ENCODE measurements around the gene SMIM17. TPM values are rescaled to one million over a fixed set of nuclear protein-coding genes. Genes with fewer than 3 reads are reported as not detected.

Gene SMIM17
- total RNA-seq: not detected

DNA sequence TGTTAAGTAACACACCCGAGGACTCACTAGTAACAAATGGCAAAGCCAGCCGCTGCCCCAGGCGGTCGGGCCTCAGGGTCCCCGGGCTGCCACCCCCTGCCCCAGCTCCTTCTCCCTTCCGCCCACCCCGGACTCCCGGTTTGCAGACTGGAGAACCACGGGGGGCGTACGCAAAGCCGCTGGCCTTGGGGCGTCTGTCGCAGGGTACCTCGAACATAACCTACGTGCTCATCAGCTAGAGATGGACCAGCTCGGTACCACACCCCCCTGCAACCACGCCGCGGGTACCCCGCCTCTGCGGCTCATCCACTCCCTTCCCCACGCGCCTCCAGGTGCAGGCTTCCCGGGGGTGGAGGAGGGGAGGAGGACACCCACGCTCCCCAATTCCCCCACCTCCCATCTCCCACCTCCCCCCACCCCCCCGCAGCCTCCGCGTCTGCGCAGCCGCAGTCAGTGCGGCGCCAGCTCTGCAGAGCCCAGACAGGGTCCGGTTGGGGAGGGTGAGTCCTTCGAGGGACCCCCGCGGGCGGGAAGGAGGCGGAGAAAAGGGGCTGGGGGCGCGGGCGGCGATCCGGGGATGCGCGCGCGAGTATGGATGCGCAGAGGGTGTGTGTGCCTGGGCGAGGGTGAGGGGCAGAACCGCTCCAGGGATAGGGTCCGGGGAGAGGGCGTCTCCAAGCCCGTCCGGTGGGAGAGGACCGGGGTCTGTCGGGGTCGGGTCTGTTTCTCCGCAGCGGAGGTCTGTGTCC lies at the start of gene SMIM17:
TSS of gene SMIM17 (plus strand) at position 449 of the 749 bp plus-strand sequence. CDS start 2,509 bp downstream, outside the sequence.
- Mint-ChIP-seq H3K36me3 (peaks cover 28% of the 10 kb centered on the region), H3K9me3 (peaks cover 62% of the 10 kb centered on the region), H3K4me1 (ENCODE audit: low read depth) (no peaks in the 10 kb centered on the region), H3K27me3 (peaks cover 9% of the 10 kb centered on the region), H3K27ac (no peak within 1 kb of the TSS), H3K4me3 (no peak within 1 kb of the TSS)
- no peak for DNase-seq
- CTCF ChIA-PET: no interaction called here
- POLR2A ChIA-PET: no interaction called here
- intact Hi-C loops (cut with micrococcal nuclease): no loop called here

DNA sequence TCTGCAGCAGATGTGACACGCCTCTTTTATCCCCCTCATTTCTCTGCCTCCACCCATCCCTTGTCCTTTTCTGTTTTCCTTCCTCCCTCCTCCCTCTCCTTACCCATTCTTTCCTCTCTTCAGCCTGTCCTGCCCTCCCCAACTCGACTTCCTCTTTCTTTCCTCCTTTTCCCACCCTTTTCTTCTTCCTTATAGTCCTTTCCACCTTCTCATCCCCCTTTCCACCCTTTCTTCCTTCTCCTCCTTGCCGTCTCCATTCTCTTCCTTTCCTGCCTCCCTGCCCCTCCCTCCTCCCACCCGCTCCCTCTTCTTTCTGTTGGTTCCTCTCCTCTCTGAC lies 48.5 kb upstream of the SMIM17 start:
- Mint-ChIP-seq H3K27me3 (no peaks in the 10 kb centered on the region), H3K4me1 (ENCODE audit: low read depth) (peaks cover 19% of the 10 kb centered on the region), H3K36me3 (peaks cover 24% of the 10 kb centered on the region), H3K27ac (peak overlapping the region; percentile 13), H3K4me3 (peak overlapping the region; percentile 80), H3K9me3 (peaks cover 38% of the 10 kb centered on the region)
- DNase-seq: no peak
- ChIA-PET CTCF (interaction anchor here (1.0 kb wide), 1 partner anchor 11 kb away, joined by 3 read pairs; no protein-coding TSS in a partner anchor), POLR2A (no interaction called here)
- intact Hi-C loops (cut with micrococcal nuclease): no loop called here

DNA sequence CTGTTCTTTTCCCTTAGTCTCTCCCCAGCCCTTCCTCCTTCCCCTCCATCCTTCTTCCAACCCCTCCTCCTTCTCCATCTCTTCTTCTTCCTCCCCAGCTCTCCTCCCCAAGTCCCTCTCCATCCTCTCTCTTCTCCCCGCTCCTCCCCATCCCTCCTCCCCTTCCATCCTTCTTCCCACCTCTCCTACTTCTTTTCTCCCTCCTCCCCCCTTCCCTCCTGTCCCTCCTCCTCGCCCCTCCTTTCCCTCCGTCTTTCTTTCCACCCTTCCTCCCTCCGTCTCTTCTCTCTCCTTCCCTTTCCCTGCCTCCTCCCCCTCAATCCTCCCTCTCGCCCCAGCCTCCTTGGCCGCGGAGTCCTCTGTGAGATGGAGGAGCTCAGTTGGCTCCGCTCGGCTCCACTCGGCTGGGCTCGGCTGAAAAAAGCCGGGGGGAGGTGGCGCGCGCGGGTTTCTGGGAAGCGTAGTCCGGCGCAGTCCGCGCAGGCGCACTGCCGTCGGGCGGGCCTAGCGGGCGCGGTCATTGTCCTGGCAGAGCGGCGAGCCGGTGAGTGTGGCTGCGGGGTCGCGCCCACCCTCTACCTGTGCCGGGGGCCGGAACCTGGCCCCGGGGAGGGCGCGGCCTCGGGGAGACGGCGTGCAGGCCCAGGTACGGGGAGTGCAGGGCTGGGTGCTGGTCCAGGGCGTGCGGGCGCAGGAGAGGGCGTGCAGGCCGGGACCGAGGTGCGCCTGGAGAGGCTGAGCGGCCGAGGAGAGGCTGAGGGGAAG lies 48.0 kb upstream of the SMIM17 start, which contains the start of gene ZNF71:
TSS of gene ZNF71 (plus strand) at position 520 of the 765 bp plus-strand sequence. CDS start 6,257 bp downstream, outside the sequence.
- Mint-ChIP-seq H3K27me3 (no peaks in the 10 kb centered on the region), H3K4me3 (peak within 1 kb of the TSS; percentile 80), H3K4me1 (ENCODE audit: low read depth) (peaks cover 19% of the 10 kb centered on the region), H3K36me3 (peaks cover 25% of the 10 kb centered on the region), H3K27ac (peak within 1 kb of the TSS; percentile 39), H3K9me3 (peaks cover 38% of the 10 kb centered on the region)
- peak; percentile 92 for DNase-seq
- intact Hi-C loops (cut with micrococcal nuclease): loop anchor here (1.0 to 5.0 kb wide), 2 partner anchors 57 to 193 kb away; partner anchors contain the start of genes ZFP28 and ZNF583
- CTCF ChIA-PET: interaction anchor here (1.0 kb wide), 1 partner anchor 10 kb away, joined by 3 read pairs; no protein-coding TSS in a partner anchor
- POLR2A ChIA-PET: interaction anchor here (0.7 kb wide), 1 partner anchor 31 kb away, joined by 3 read pairs; no protein-coding TSS in a partner anchor

DNA sequence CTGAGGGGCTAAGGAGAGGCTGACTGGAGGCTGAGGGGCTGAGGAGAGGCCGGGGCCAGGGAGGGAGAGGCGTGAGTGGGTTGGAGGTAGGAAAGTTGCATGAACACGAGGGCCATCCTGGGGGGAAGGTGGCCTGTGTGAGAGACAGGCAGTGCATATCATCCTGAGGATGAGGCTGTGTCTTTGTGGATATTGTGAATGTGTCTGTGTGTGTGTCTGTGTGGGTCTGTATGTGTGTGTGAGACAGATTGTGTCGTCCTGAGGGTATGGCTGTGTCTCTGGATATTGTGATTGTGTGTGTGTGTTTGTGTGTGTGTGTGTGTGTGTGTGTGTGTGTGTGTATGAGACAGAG lies 47.4 kb upstream of the SMIM17 start:
- H3K9me3 Mint-ChIP-seq: peaks cover 40% of the 10 kb centered on the region
- H3K4me1 Mint-ChIP-seq (ENCODE audit: low read depth): peaks cover 19% of the 10 kb centered on the region
- intact Hi-C loops (cut with micrococcal nuclease): loop anchor here (1.0 to 5.0 kb wide), 2 partner anchors 57 to 193 kb away; partner anchors contain the start of genes ZFP28 and ZNF583
- no peaks in the 10 kb centered on the region for H3K27me3 Mint-ChIP-seq
- peak overlapping the region; percentile 80 for H3K4me3 Mint-ChIP-seq
- DNase-seq: no peak
- H3K27ac Mint-ChIP-seq: peak overlapping the region; percentile 39
- POLR2A ChIA-PET: interaction anchor here (0.7 kb wide), 1 partner anchor 32 kb away, joined by 3 read pairs; no protein-coding TSS in a partner anchor
- peaks cover 28% of the 10 kb centered on the region for H3K36me3 Mint-ChIP-seq
- CTCF ChIA-PET: interaction anchor here (1.0 kb wide), 1 partner anchor 9 kb away, joined by 3 read pairs; no protein-coding TSS in a partner anchor

DNA sequence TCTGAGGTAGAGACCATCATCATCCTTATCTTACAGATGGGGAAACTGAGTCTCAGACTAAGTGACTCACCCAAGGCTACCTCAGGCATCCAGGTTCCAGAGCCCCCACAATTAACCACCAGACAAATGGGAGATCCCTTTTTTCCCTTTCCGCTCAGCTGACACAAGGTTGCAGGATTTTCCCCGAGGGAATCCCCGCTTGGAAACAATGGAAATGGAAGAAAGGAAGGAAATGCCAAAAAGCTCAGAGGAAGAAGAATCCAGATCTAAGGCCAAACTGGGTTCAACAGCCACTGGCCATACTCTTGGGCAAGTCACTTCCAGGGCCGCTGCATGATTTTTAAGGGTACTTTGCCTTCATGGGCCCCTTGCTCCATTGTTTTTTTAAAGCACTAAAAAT lies 46.3 kb upstream of the SMIM17 start:
- intact Hi-C loops (cut with micrococcal nuclease): loop anchor here (5.0 kb wide), 1 partner anchor 194 kb away; the partner anchor contains the start of gene ZNF583
- H3K27ac Mint-ChIP-seq: no peak overlapping the region
- no peak for DNase-seq
- ChIA-PET CTCF (no interaction called here), POLR2A (no interaction called here)
- H3K9me3 Mint-ChIP-seq: peaks cover 45% of the 10 kb centered on the region
- H3K4me3 Mint-ChIP-seq: no peak overlapping the region
- H3K27me3 Mint-ChIP-seq: no peaks in the 10 kb centered on the region
- peaks cover 37% of the 10 kb centered on the region for H3K36me3 Mint-ChIP-seq
- H3K4me1 Mint-ChIP-seq (ENCODE audit: low read depth): peaks cover 22% of the 10 kb centered on the region

DNA sequence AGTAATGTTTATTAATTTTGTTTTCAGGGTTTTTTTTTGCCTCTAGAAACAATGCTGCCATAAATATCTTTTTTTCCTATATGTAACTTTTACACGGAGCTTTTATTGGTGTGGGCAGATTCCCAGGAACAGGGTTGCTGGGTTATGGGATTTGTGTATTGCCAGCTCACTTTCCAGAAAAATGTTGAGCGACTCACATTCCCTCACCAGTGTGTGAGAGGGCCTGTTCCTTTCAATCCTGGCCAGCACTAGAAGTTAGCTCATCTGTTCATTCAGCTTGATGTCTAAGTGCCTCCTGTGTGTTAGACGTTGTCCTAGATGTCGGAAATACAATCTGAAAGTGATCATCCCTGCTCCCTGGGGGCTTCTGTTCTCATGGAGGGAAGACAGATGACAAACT lies 45.3 kb upstream of the SMIM17 start:
- intact Hi-C loops (cut with micrococcal nuclease): loop anchor here (5.0 kb wide), 1 partner anchor 195 kb away; the partner anchor contains the start of gene ZNF583
- peaks cover 48% of the 10 kb centered on the region for H3K36me3 Mint-ChIP-seq
- no peaks in the 10 kb centered on the region for H3K27me3 Mint-ChIP-seq
- H3K4me3 Mint-ChIP-seq: no peak overlapping the region
- POLR2A ChIA-PET: no interaction called here
- H3K4me1 Mint-ChIP-seq (ENCODE audit: low read depth): peaks cover 22% of the 10 kb centered on the region
- peaks cover 47% of the 10 kb centered on the region for H3K9me3 Mint-ChIP-seq
- CTCF ChIA-PET: no interaction called here
- no peak overlapping the region for H3K27ac Mint-ChIP-seq
- no peak for DNase-seq

DNA sequence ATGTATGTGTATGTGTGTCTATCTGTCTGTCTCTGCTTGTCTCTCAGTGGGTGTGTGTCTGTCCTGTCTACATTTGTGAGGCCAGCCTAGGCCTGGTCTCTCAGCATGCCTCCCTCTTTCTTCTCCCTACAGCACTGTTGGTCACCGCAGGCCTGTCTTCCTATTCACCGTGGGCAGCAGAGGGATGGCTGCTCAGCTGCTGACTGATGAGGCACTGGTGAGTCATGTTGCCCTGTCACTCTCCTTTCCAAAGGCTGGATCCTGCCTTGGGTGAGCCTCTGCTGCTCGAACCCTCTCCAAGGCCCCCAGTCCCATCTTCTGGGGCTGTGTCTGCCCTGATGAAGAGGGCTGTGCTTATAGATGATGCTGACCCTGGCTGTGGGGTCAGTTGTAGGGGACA lies 41.6 kb upstream of the SMIM17 start:
- Mint-ChIP-seq H3K4me1 (ENCODE audit: low read depth) (peaks cover 7% of the 10 kb centered on the region), H3K36me3 (peaks cover 82% of the 10 kb centered on the region), H3K27me3 (no peaks in the 10 kb centered on the region), H3K9me3 (peaks cover 66% of the 10 kb centered on the region), H3K4me3 (no peak overlapping the region), H3K27ac (no peak overlapping the region)
- no peak for DNase-seq
- POLR2A ChIA-PET: no interaction called here
- CTCF ChIA-PET: no interaction called here
- intact Hi-C loops (cut with micrococcal nuclease): no loop called here

DNA sequence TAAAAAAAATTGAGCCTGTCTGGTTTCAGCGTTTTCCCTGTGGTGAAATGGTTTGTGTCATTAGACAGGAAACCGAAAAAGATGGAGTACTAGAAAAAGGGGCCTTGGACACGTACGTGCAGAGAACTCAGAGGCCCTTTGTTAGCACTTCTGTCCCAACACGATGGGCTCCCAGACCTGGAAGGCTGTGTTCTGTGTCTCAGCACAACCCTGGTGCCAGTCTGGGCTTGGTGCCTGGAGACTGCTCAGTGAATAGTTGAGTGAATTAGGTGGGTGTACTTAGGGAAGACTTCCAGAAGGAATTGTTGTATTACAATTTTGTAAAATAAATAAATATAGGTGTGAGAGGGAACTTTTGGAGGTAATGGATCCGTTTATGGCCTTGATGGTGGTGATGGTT lies 39.1 kb upstream of the SMIM17 start:
- peaks cover 78% of the 10 kb centered on the region for H3K9me3 Mint-ChIP-seq
- CTCF ChIA-PET: no interaction called here

DNA sequence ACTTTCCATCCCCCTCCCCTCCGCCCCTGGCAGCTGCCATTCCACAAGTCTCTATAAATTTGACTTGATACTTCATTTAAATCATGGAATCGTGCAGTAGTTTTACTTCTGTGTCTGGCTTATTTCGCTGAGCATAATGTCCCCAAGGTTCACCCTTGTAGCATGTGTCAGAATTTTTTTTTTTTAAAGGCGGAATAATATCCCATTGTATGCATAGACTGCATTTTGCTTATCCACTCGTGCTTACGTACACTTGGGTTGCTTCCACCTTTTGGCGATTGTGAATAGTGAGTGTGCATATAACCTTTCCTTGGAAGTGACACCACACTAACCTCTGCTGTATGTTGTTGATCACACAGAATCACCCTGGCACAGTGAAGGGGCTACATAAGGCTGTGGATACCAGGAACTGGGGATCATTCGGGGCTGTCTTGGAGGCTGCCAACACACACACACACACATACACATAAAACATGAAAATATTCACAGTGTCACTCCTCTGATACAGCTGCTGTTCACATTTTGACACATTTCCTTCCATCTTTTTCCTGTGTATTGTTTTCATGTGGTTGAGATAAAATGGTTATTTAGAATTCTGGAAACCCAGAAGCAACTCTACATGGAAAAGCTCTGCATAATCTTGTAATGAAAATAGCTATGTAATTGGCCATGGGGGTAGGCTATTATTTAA lies 34.5 kb upstream of the SMIM17 start:
- no peak for DNase-seq
- H3K4me3 Mint-ChIP-seq: no peak overlapping the region
- intact Hi-C loops (cut with micrococcal nuclease): no loop called here
- no peaks in the 10 kb centered on the region for H3K27me3 Mint-ChIP-seq
- H3K36me3 Mint-ChIP-seq: peaks cover 93% of the 10 kb centered on the region
- no peaks in the 10 kb centered on the region for H3K4me1 Mint-ChIP-seq (ENCODE audit: low read depth)
- H3K9me3 Mint-ChIP-seq: peaks cover 91% of the 10 kb centered on the region
- CTCF ChIA-PET: no interaction called here
- no peak overlapping the region for H3K27ac Mint-ChIP-seq
- POLR2A ChIA-PET: no interaction called here

More for the DNA sequence above, 39.1 kb upstream of the SMIM17 start:
- Mint-ChIP-seq H3K27ac (no peak overlapping the region), H3K36me3 (peaks cover 86% of the 10 kb centered on the region), H3K4me3 (no peak overlapping the region), H3K27me3 (no peaks in the 10 kb centered on the region), H3K4me1 (ENCODE audit: low read depth) (peaks cover 3% of the 10 kb centered on the region)
- POLR2A ChIA-PET: no interaction called here
- intact Hi-C loops (cut with micrococcal nuclease): no loop called here
- no peak for DNase-seq

DNA sequence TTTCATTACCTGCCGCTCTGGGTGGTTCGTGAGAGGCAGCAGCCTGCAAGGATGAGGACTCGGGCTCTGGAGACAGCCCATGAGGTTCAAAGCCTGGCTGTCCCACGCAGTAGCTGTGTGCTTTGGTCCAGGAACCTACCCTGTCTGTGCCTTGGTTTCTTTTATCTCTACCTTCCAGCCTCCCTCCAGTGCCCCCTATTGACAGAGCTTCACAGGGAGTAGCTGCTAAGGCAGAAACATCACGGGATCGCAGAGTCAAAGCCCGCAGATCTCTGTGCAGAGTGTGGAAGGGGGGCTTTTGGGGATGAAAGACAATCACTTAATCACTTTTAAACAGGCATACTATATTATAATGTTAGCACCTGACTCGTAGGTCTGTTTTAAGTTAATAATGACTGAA lies 31.7 kb upstream of the SMIM17 start:
- intact Hi-C loops (cut with micrococcal nuclease): no loop called here
- H3K4me3 Mint-ChIP-seq: no peak overlapping the region
- H3K4me1 Mint-ChIP-seq (ENCODE audit: low read depth): no peaks in the 10 kb centered on the region
- H3K36me3 Mint-ChIP-seq: peaks cover 96% of the 10 kb centered on the region
- H3K9me3 Mint-ChIP-seq: peaks cover 98% of the 10 kb centered on the region
- no peaks in the 10 kb centered on the region for H3K27me3 Mint-ChIP-seq
- no peak for DNase-seq
- CTCF ChIA-PET: no interaction called here
- POLR2A ChIA-PET: no interaction called here
- H3K27ac Mint-ChIP-seq: no peak overlapping the region

DNA sequence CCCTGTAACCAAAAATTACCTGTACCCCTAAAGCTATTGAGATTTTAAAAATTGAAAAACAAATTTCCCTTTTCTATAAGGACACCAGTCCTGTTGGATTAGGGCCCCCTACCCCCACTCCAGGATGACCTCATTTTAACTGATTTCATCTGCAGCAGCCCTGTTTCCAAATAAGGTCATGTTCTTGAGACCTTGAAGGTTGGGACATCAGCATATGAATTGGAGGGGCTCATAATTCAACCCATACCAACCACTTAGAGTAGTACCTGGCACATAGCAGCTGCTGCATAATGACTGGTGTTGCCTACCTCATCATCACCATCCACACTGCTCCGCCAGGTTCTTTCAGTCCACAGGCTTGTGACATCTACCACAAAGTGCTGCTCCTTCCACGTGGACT lies 30.2 kb upstream of the SMIM17 start:
- no peak overlapping the region for H3K4me3 Mint-ChIP-seq
- no peak overlapping the region for H3K27ac Mint-ChIP-seq
- ChIA-PET CTCF (no interaction called here), POLR2A (no interaction called here)
- H3K9me3 Mint-ChIP-seq: peaks cover 99% of the 10 kb centered on the region
- H3K36me3 Mint-ChIP-seq: peaks cover 98% of the 10 kb centered on the region
- H3K4me1 Mint-ChIP-seq (ENCODE audit: low read depth): no peaks in the 10 kb centered on the region
- intact Hi-C loops (cut with micrococcal nuclease): no loop called here
- H3K27me3 Mint-ChIP-seq: no peaks in the 10 kb centered on the region
- DNase-seq: no peak

DNA sequence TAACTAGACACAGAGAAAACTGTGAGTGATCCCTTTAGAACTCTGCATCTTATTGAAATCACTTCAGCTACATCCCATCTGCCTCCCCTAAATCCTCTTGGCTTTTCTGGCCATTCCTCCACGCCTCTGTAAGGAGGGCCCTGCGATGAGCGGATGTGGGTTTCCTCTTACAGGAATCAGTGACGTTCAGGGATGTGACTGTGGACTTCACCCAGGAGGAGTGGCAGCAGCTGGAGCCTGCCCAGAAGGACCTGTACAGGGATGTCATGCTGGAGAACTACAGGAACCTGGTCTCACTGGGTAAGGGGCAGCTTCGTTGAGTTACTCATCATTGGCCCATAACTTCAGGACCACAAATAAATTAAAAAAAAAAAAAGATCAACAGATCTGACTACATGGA lies 29.3 kb upstream of the SMIM17 start:
- Mint-ChIP-seq H3K9me3 (peaks cover 99% of the 10 kb centered on the region), H3K36me3 (peaks cover 98% of the 10 kb centered on the region), H3K27ac (no peak overlapping the region), H3K4me3 (no peak overlapping the region), H3K27me3 (no peaks in the 10 kb centered on the region), H3K4me1 (ENCODE audit: low read depth) (no peaks in the 10 kb centered on the region)
- intact Hi-C loops (cut with micrococcal nuclease): no loop called here
- POLR2A ChIA-PET: no interaction called here
- CTCF ChIA-PET: interaction anchor here (0.6 kb wide), 2 partner anchors 21 to 491 kb away, joined by 3 read pairs; no protein-coding TSS in a partner anchor
- no peak for DNase-seq

Data from activated CD4-positive, alpha-beta memory T cell treated with anti-CD3 and anti-CD28 coated beads for 36 hours (primary cell).